ENCODE data around the gene CD300E. TPM values are rescaled to one million over a fixed set of nuclear protein-coding genes. Genes with fewer than 3 reads are reported as not detected.

Gene CD300E
- total and polyA plus RNA-seq, 2 donors (not counting 3 experiments of a cell fraction or from before 2014, with no cell fraction given): not detected

- Histone ChIP-seq H4K20me1 (replicated peaks; ENCODE audit: control insufficient read depth, extremely low read depth, insufficient read depth, low read length) (no peaks in the 10 kb centered on the region), H3K9me1 (replicated peaks; ENCODE audit: control insufficient read depth, extremely low read depth, insufficient read depth, low read length) (no peaks in the 10 kb centered on the region), H3K27me3 (ENCODE audit: control insufficient read depth in 2 of 2, insufficient read depth in 2 of 2, low read length in 2 of 2) (no peaks in the 10 kb centered on the region), H3K36me3 (ENCODE audit: control insufficient read depth in 2 of 2, extremely low read depth in 1 of 2, insufficient read depth in 2 of 2, low read length in 2 of 2) (no peaks in the 10 kb centered on the region), H3K4me3 (replicated peaks in 1 of 3; ENCODE audit: insufficient read depth in 1 of 3, low read depth in 1 of 3, low read length in 3 of 3) (no peak overlapping the region), H3K79me2 (ENCODE audit: control insufficient read depth, insufficient read depth, low read length) (no peaks in the 10 kb centered on the region), H3K9ac (replicated peaks; ENCODE audit: extremely low read depth, insufficient read depth, low read length) (no peak overlapping the region), H2AFZ (ENCODE audit: low read depth, low read length) (no peak overlapping the region), H3K4me2 (ENCODE audit: insufficient read depth, low read length) (no peak overlapping the region), H3K9me3 (replicated peaks; ENCODE audit: control insufficient read depth, insufficient read depth, low read length) (no peaks in the 10 kb centered on the region), H3K27ac (ENCODE audit: insufficient read depth, low read depth, low read length) (no peak overlapping the region), H3K4me1 (ENCODE audit: control insufficient read depth, extremely low read depth, insufficient read depth, low read length) (no peaks in the 10 kb centered on the region)
- no TSS peak for BruUV-seq (replicated peaks)
- intact Hi-C loops (cut with micrococcal nuclease): no loop called here
- DNase-seq (ENCODE audit: low read depth, low spot score) (no peak), FAIRE-seq (no peak)
- dilution Hi-C loops (cut with MboI; ENCODE audit: extremely low pct_ligation_motif_present, low sequenced_read_pairs): no loop called here
- no peak for TF ChIP-seq CTCF (IDR thresholded peaks at IDR 0.05; ENCODE audit: extremely low read depth in 1 of 2, insufficient read depth in 1 of 2, low read depth in 1 of 2, low read length in 2 of 2)
- no peak for TF ChIP-seq MAX (IDR thresholded peaks at IDR 0.05; ENCODE audit: insufficient read depth, insufficient read length)
- no peak for TF ChIP-seq GATA2 (IDR thresholded peaks at IDR 0.05; ENCODE audit: insufficient read depth, insufficient read length, low read depth, low read length)
- TF ChIP-seq FOS (IDR thresholded peaks at IDR 0.05; ENCODE audit: borderline replicate concordance, insufficient read depth, low read length): no peak
- TF ChIP-seq POLR2A (IDR thresholded peaks at IDR 0.05; ENCODE audit: low read depth, low read length): no peak
- no peak for TF ChIP-seq EZH2 (IDR thresholded peaks at IDR 0.05; ENCODE audit: borderline replicate concordance, low read depth, low read length, severe bottlenecking)
- TF ChIP-seq MYC (IDR thresholded peaks at IDR 0.05; ENCODE audit: low read depth, low read length): no peak
- TF ChIP-seq POLR2AphosphoS5 (IDR thresholded peaks at IDR 0.05; ENCODE audit: insufficient read depth, low read depth, low read length): no peak
- no peak for TF ChIP-seq JUN (IDR thresholded peaks at IDR 0.05; ENCODE audit: borderline replicate concordance, insufficient read depth, insufficient read length, low read depth)
- ChIA-PET CTCF (no interaction called here), POLR2A (no interaction called here)
Observed at GRCh38 chr17:74624131-74624530, 593 bp upstream of the CD300E start.

All from endothelial cell of umbilical vein (primary cell).